ENCODE measurements around the gene TDRD15. TPM values are rescaled to one million over a fixed set of nuclear protein-coding genes. Genes with fewer than 3 reads are reported as not detected.

Gene TDRD15
- total RNA-seq, 1 experiment from 2014 or later, result not detected

GRCh38 chr2:21183726-21184125, 60.0 kb downstream of the TDRD15 start:
- Histone ChIP-seq H2AK5ac (ENCODE audit: insufficient read length, low read length) (no peak overlapping the region), H2BK120ac (ENCODE audit: low read depth, low read length, poor library complexity, severe bottlenecking) (no peak overlapping the region), H3K9me3 (ENCODE audit: control insufficient read depth, low read depth, low read length) (no peaks in the 10 kb centered on the region), H2BK15ac (ENCODE audit: low read depth, low read length) (no peak overlapping the region), H2BK12ac (ENCODE audit: insufficient read length, low read depth, low read length) (no peak overlapping the region), H3T11ph (ENCODE audit: low read length) (no peak overlapping the region), H3K23me2 (ENCODE audit: insufficient read length, low read depth, low read length, poor library complexity, severe bottlenecking) (no peaks in the 10 kb centered on the region), H3K18ac (ENCODE audit: insufficient read length, low read depth, low read length) (no peak overlapping the region), H3K9ac (ENCODE audit: extremely low read depth, insufficient read length, low read length) (no peak overlapping the region), H3K4ac (ENCODE audit: low read depth, low read length) (no peak overlapping the region), H3K79me2 (ENCODE audit: insufficient read depth, low read length) (no peaks in the 10 kb centered on the region), H2AFZ (ENCODE audit: low read length) (no peak overlapping the region), H3K4me2 (ENCODE audit: insufficient read depth, insufficient read length, low read length) (no peak overlapping the region), H3K79me1 (ENCODE audit: insufficient read depth, low read depth, low read length, poor library complexity, severe bottlenecking) (no peaks in the 10 kb centered on the region), H3K27me3 (ENCODE audit: insufficient read depth, low read length) (no peaks in the 10 kb centered on the region), H4K5ac (ENCODE audit: insufficient read length, low read depth, low read length) (no peak overlapping the region), H4K8ac (replicated peaks; ENCODE audit: insufficient read length, low read depth, low read length) (no peak overlapping the region), H3K23ac (ENCODE audit: insufficient read length, low read depth, low read length) (no peak overlapping the region), H2BK5ac (ENCODE audit: insufficient read length, low read length) (no peak overlapping the region), H3K14ac (ENCODE audit: insufficient read depth, low read length) (no peak overlapping the region), H4K20me1 (ENCODE audit: control insufficient read depth, insufficient read depth, insufficient read length) (no peaks in the 10 kb centered on the region), H4K91ac (ENCODE audit: insufficient read length, low read depth, low read length) (no peak overlapping the region), H3K27ac (ENCODE audit: insufficient read length, low read depth, low read length) (no peak overlapping the region), H2BK20ac (ENCODE audit: low read depth, low read length, poor library complexity, severe bottlenecking) (no peak overlapping the region), H3K56ac (ENCODE audit: insufficient read length, low read depth, low read length) (no peak overlapping the region), H3K4me1 (ENCODE audit: insufficient read depth, low read length) (peaks cover 4% of the 10 kb centered on the region; the same call in 1 of the 2 replicates)
- TF ChIP-seq CTCF (conservative IDR thresholded peaks at IDR 0.05), result no peak
- no peaks in the 10 kb centered on the region; the same call in 1 of the 2 replicates for H3K27me3 Mint-ChIP-seq (ENCODE audit: low read depth)
- peaks cover 7 to 20% of the 10 kb centered on the region in 2 experiments for H3K4me1 Mint-ChIP-seq
- peaks cover 2 to 4% of the 10 kb centered on the region in 2 experiments; a peak in 3 of 5 replicates for H3K9me3 Mint-ChIP-seq
- H3K4me3 Mint-ChIP-seq, result no peak overlapping the region
- WGBS (ENCODE audit: extremely low coverage, insufficient read length, low lambda C conversion rate), result no CpG with 5 or more reads among the region's 2 CpGs
- DNase-seq, result no peak
- no peak overlapping the region for H3K27ac Mint-ChIP-seq
- H3K36me3 Mint-ChIP-seq (ENCODE audit: insufficient read depth in 1 of 3, low read depth in 3 of 3), result peaks cover 0 to 2% (median 0%) of the 10 kb centered on the region in 3 experiments; a peak in 2 of 7 replicates
